Left ventricle myocardium inferior (tissue), 1 donor: ENCODE results near the gene MARK1. TPM values are rescaled to one million over a fixed set of nuclear protein-coding genes. Genes with fewer than 3 reads are reported as not detected.

Experiments
- DNase-seq: peaks from one replicate; pipeline ENCODE4 v3.0.0-alpha.2; 2020
- H3K27ac ChIP-seq: fragments of 200-600 bp; replicated peaks from 2 replicates; pipeline ENCODE4 v1.8.0; 2021
- H3K27me3 ChIP-seq: fragments of 200-600 bp; 2 replicates; pipeline ENCODE4 v1.8.0; 2021; ENCODE audit warnings: low read depth
- H3K36me3 ChIP-seq: fragments of 200-600 bp; 2 replicates; pipeline ENCODE4 v1.8.0; 2021
- H3K4me1 ChIP-seq: fragments of 200-600 bp; 2 replicates; pipeline ENCODE4 v1.8.0; 2021
- H3K4me3 ChIP-seq: fragments of 200-600 bp; 2 replicates; pipeline ENCODE4 v1.8.0; 2021; ENCODE audit warnings: mild to moderate bottlenecking, moderate library complexity
- H3K9me3 ChIP-seq: fragments of 200-600 bp; replicated peaks from 2 replicates; pipeline ENCODE4 v1.8.0; 2021
- intact Hi-C: fragments of 100-400 bp; cut with micrococcal nuclease; formaldehyde crosslinking; loops from one replicate; pipeline ENCODE4 v1.11.0; 2022
- total RNA-seq: library from RNA; stranded (reverse); fragmentation: NEBNext Ultra II Directional; extraction: Animal tissue kit (Norgen Biotek cat#: 25700); gene quantifications from one replicate; pipeline ENCODE4 v1.2.1, GENCODE V29; 2021
- TF ChIP-seq, protein P1 (sequence below): fragments of 200-600 bp; IDR thresholded peaks from 2 replicates; pipeline ENCODE4 v1.8.0; 2021; ENCODE audit warnings: antibody characterized with exemption, mild to moderate bottlenecking, borderline replicate concordance
- donor health status: DM: no; HTN: yes; CAD: no; lungs with severe emphysema.

Gene MARK1
- total RNA-seq, 1 donor from 2014 or later, result 14.9 TPM

DNA sequence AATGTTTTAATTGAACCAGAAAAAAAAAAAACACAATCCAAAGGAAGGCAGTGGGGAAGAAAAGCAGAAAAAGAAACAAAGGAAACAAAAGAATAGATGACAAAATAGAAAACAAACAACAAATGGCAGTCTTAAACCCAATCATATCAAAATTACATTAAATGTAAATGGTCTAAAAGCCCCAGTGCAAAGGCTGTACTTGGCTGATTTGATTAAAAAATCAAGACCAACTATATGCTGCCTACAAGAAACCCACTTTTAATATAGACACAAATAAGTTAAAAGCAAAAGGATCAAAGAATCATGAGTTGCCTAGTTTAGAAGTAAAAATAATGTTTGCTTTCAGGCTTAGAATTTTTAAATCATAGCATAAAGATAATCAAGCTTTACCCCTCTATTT lies 142.4 kb downstream of the MARK1 start:
- Histone ChIP-seq H3K9me3 (peaks cover 21% of the 10 kb centered on the region), H3K4me1 (peaks cover 14% of the 10 kb centered on the region), H3K27me3 (no peaks in the 10 kb centered on the region), H3K36me3 (no peaks in the 10 kb centered on the region), H3K4me3 (no peak overlapping the region), H3K27ac (no peak overlapping the region)
- no peak for DNase-seq
- TF ChIP-seq, protein P1, sequence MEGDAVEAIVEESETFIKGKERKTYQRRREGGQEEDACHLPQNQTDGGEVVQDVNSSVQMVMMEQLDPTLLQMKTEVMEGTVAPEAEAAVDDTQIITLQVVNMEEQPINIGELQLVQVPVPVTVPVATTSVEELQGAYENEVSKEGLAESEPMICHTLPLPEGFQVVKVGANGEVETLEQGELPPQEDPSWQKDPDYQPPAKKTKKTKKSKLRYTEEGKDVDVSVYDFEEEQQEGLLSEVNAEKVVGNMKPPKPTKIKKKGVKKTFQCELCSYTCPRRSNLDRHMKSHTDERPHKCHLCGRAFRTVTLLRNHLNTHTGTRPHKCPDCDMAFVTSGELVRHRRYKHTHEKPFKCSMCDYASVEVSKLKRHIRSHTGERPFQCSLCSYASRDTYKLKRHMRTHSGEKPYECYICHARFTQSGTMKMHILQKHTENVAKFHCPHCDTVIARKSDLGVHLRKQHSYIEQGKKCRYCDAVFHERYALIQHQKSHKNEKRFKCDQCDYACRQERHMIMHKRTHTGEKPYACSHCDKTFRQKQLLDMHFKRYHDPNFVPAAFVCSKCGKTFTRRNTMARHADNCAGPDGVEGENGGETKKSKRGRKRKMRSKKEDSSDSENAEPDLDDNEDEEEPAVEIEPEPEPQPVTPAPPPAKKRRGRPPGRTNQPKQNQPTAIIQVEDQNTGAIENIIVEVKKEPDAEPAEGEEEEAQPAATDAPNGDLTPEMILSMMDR, result no peak
- intact Hi-C loops, result no loop called here

- Histone ChIP-seq H3K9me3 (peaks cover 21% of the 10 kb centered on the region), H3K27ac (no peak overlapping the region), H3K36me3 (no peaks in the 10 kb centered on the region), H3K4me3 (no peak overlapping the region), H3K4me1 (peaks cover 14% of the 10 kb centered on the region), H3K27me3 (no peaks in the 10 kb centered on the region)
- intact Hi-C loops, result no loop called here
- TF ChIP-seq, protein P1, result no peak
- DNase-seq, result no peak
These were observed 146.0 kb downstream of the MARK1 start for GRCh38 chr1:220673921-220674320.

GRCh38 chr1:220677251-220677650 lies 149.3 kb downstream of the MARK1 start:
- no peaks in the 10 kb centered on the region for H3K9me3 ChIP-seq
- no peak for DNase-seq
- TF ChIP-seq, protein P1, result no peak
- H3K4me1 ChIP-seq, result peaks cover 17% of the 10 kb centered on the region
- H3K4me3 ChIP-seq, result no peak overlapping the region
- no peaks in the 10 kb centered on the region for H3K27me3 ChIP-seq
- H3K27ac ChIP-seq, result no peak overlapping the region
- intact Hi-C loops, result no loop called here
- H3K36me3 ChIP-seq, result no peaks in the 10 kb centered on the region

DNA sequence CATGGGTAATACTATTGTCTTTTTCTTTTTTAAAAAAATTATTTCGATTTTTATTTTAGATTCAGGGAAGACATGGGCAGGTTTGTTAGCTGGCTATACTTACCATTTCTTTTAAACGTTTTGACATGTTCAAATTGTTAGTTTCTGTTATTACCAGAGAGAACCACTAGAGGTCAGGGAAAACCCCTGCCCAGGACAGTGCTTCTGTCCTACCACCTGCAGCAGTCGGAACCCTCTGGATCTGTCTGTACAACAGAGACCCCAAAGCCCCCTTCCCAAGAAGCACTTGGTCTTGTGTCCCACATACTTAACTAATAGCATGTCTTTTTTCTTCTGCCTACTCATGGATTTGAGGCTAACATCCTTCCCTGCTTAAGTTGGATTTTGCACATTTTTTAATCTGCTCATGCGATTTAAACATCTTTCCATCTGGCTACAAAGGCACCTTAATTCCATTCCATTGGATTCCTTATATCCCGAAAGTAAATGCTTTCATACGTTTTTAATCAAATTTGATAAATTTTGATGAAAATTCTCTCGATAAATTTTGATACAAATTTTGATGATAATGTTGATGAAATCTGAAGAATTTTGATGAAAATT lies 152.2 kb downstream of the MARK1 start:
- DNase-seq, result no peak
- no peak overlapping the region for H3K27ac ChIP-seq
- H3K27me3 ChIP-seq, result no peaks in the 10 kb centered on the region
- intact Hi-C loops, result loop anchor here (5.0 to 10.0 kb wide), 2 partner anchors 55 to 97 kb away; no protein-coding TSS in a partner anchor
- no peak overlapping the region for H3K4me3 ChIP-seq
- TF ChIP-seq, protein P1, result peak; percentile 88
- H3K36me3 ChIP-seq, result no peaks in the 10 kb centered on the region
- H3K9me3 ChIP-seq, result no peaks in the 10 kb centered on the region
- peaks cover 9% of the 10 kb centered on the region for H3K4me1 ChIP-seq

DNA sequence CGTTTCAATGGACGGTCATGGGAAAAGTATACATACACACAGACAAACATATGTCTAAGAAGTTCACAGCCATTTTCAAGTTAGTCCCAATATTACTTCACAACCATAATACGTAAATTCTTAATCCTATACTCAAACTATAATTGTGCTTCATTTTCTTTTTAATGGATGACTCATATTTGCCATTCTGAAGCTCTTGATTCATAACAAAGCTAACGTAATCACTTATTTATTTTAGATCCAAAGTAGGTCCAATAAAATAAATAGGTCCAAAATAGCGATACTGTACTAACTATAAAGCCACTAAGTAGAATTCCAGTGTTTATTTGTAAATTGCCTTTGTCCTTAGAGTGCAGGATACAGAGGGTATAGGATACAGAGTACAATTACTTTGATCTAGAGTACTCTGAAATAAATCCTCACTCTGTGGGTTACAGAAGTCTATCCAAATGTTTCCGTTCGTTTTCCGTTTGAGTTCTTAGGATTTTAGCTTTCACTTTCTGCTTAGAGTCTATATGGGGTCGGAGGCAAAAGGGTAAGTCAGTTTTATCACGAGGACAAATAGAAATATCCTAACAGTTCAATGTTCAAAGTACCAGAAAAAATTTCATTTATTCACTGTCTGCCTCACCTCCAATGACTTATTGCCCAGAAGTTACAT lies 153.4 kb downstream of the MARK1 start:
- Histone ChIP-seq H3K27ac (no peak overlapping the region), H3K36me3 (no peaks in the 10 kb centered on the region), H3K9me3 (no peaks in the 10 kb centered on the region), H3K4me3 (peak overlapping the region; percentile 30), H3K27me3 (no peaks in the 10 kb centered on the region), H3K4me1 (peaks cover 9% of the 10 kb centered on the region)
- intact Hi-C loops, result loop anchor here (5.0 to 10.0 kb wide), 2 partner anchors 53 to 96 kb away; no protein-coding TSS in a partner anchor
- TF ChIP-seq, protein P1, result no peak
- DNase-seq, result no peak
